HepG2 (cell line): Measurements from ENCODE around the gene TADA2B. TPM values are rescaled to one million over a fixed set of nuclear protein-coding genes. Genes with fewer than 3 reads are reported as not detected.

Experiments
- CBFB ChIP-seq: sonication (generic); formaldehyde crosslinking; IDR thresholded peaks from 2 replicates; pipeline ENCODE4 v1.4.0; 2020; ENCODE audit warnings: missing genetic modification reagents
- GABPB1 ChIP-seq: IDR thresholded peaks from 2 replicates; pipeline ENCODE4 v1.6.1; 2016; ENCODE audit warnings: mild to moderate bottlenecking, missing genetic modification reagents, moderate library complexity, missing compliant biosample characterization
- HDAC2 ChIP-seq: sonication (generic); formaldehyde crosslinking; IDR thresholded peaks from 2 replicates; pipeline ENCODE4 v1.4.0; 2020; ENCODE audit warnings: missing genetic modification reagents
- HES4 ChIP-seq: sonication (generic); formaldehyde crosslinking; IDR thresholded peaks from 2 replicates; pipeline ENCODE4 v1.9.0; 2021; ENCODE audit warnings: mild to moderate bottlenecking, missing genetic modification reagents, borderline replicate concordance
- HOMEZ ChIP-seq: IDR thresholded peaks from 2 replicates; pipeline ENCODE4 v1.6.1; 2016; ENCODE audit warnings: low read depth
- HOXA9 ChIP-seq: sonication (generic); formaldehyde crosslinking; IDR thresholded peaks from 2 replicates; pipeline ENCODE4 v1.8.1; 2022; ENCODE audit warnings: missing genetic modification reagents, mild to moderate bottlenecking, moderate library complexity, borderline replicate concordance
- IRF2 ChIP-seq: IDR thresholded peaks from 2 replicates; pipeline ENCODE4 v1.6.1; 2018; ENCODE audit warnings: missing genetic modification reagents, missing compliant biosample characterization
- NPAS2 ChIP-seq: sonication (generic); formaldehyde crosslinking; IDR thresholded peaks from 2 replicates; pipeline ENCODE4 v1.8.0; 2022; ENCODE audit warnings: mild to moderate bottlenecking, missing genetic modification reagents, borderline replicate concordance
- SP1 ChIP-seq, 2 experiments: fragments of 450-650 bp in 1 of 2; sonication (generic) in 1 of 2; formaldehyde crosslinking in 1 of 2; IDR thresholded peaks; 2 replicates each; pipeline versions ENCODE4 v1.4.0 to v1.6.1; 2016 to 2020; ENCODE audit warnings: missing genetic modification reagents in 1 of 2
- SP140L ChIP-seq: sonication (generic); formaldehyde crosslinking; IDR thresholded peaks from 2 replicates; pipeline ENCODE4 v1.4.0; 2020; ENCODE audit warnings: missing genetic modification reagents, borderline replicate concordance
- TGIF2 ChIP-seq: IDR thresholded peaks from 2 replicates; pipeline ENCODE4 v1.6.1; 2016; ENCODE audit warnings: control low read depth, missing compliant biosample characterization
- YY1 ChIP-seq: IDR thresholded peaks from 2 replicates; pipeline ENCODE4 v1.6.1; 2011; ENCODE audit warnings: low read length, low read depth, moderate library complexity, mild to moderate bottlenecking; ENCODE audit not compliant: insufficient read depth, insufficient replicate concordance
- ZFP36L2 ChIP-seq: sonication (generic); formaldehyde crosslinking; IDR thresholded peaks from 2 replicates; pipeline ENCODE4 v1.4.0; 2020; ENCODE audit warnings: missing genetic modification reagents
- ZNF639 ChIP-seq: conservative IDR thresholded peaks from 2 replicates; pipeline ENCODE4 v1.6.1; 2018; ENCODE audit warnings: missing genetic modification reagents
- polyA plus RNA-seq, 8 experiments: library from polyadenylated mRNA; depleted of rRNA in 3 of 8; stranded (reverse) in 7 of 8; unstranded in 1 of 8; fragments of >200 nt; fragmentation: Illumina TruSeq in 4 of 8; extraction: Trizol in 4 of 8; gene quantifications; 2 replicates each; pipeline versions ENCODE4 v1.2.1 to v1.2.3, GENCODE V29; 2011 to 2016; ENCODE audit warnings: low read depth in 4 of 8, missing spikeins in 1 of 8, mixed read lengths in 1 of 8; ENCODE audit not compliant: insufficient read depth in 1 of 8
- total RNA-seq, 5 experiments: library from RNA; depleted of rRNA; stranded (reverse); fragments of >200 nt; fragmentation: Illumina TruSeq; extraction: Trizol; gene quantifications; 2 replicates each; pipeline ENCODE4 v1.2.3, GENCODE V29; 2016; ENCODE audit warnings: low read depth in 1 of 5

Gene TADA2B
- total and polyA plus RNA-seq, 2 of the 13 experiments (the other 11 are each of a cell fraction or from before 2014, with no cell fraction given): 4.6 to 8.9 TPM

- TF ChIP-seq HOMEZ: 0 out of 2 replicates have a peak, but pooled peaks have one; percentile 7
- TF ChIP-seq ZFP36L2 (CRISPR knock-in tag): no peak
- TF ChIP-seq SP1 (IDR thresholded peaks at IDR 0.05): no peak
- peak; percentile 34 for TF ChIP-seq SP1 (CRISPR knock-in tag; IDR thresholded peaks at IDR 0.05)
- no peak for TF ChIP-seq CBFB
- TF ChIP-seq HDAC2 (CRISPR knock-in tag): no peak
- TF ChIP-seq GABPB1 (CRISPR knock-in tag): peak; percentile 43
- TF ChIP-seq IRF2 (CRISPR knock-in tag): 0 out of 2 replicates have a peak, but pooled peaks have one; percentile 12
- TF ChIP-seq HES4 (CRISPR knock-in tag): no peak
- no peak for TF ChIP-seq SP140L (CRISPR knock-in tag)
- TF ChIP-seq YY1: peak; percentile 83
- TF ChIP-seq ZNF639 (CRISPR knock-in tag): no peak
- TF ChIP-seq NPAS2 (CRISPR knock-in tag): no peak
- TF ChIP-seq HOXA9: no peak
- TF ChIP-seq TGIF2 (CRISPR knock-in tag): no peak
Measured at GRCh38 chr4:7103031-7103606, 59.9 kb downstream of the TADA2B start (continued).
